ENCODE results near the gene ZNF699.

ZNF699 gene

GRCh38 chr19:9283485-9283884 lies 26.2 kb downstream of the ZNF699 start:
- DNase-seq, result peak; percentile 44 to 64

- no peak for DNase-seq
Observed at GRCh38 chr19:9251236-9251635, 58.4 kb downstream of the ZNF699 start.

GRCh38 chr19:9250630-9251029 lies 59.0 kb downstream of the ZNF699 start, which contains the start of gene OR7E24:
TSS of gene OR7E24 (plus strand) at chr19:9250930. CDS start at chr19:9251044, 114 bp downstream.
- no peak for DNase-seq

Measured in activated T-cell treated with anti-CD3 and anti-CD28 coated beads, Interleukin-2, amount 50 U/mL, for 48 hours (primary cell).